ENCODE measurements around the gene RFNG. TPM values are rescaled to one million over a fixed set of nuclear protein-coding genes. Genes with fewer than 3 reads are reported as not detected.

The RFNG gene
- total and polyA plus RNA-seq, 2 of the 4 experiments (the other 2 are of a cell fraction) = 6.8 to 47.3 TPM

DNA sequence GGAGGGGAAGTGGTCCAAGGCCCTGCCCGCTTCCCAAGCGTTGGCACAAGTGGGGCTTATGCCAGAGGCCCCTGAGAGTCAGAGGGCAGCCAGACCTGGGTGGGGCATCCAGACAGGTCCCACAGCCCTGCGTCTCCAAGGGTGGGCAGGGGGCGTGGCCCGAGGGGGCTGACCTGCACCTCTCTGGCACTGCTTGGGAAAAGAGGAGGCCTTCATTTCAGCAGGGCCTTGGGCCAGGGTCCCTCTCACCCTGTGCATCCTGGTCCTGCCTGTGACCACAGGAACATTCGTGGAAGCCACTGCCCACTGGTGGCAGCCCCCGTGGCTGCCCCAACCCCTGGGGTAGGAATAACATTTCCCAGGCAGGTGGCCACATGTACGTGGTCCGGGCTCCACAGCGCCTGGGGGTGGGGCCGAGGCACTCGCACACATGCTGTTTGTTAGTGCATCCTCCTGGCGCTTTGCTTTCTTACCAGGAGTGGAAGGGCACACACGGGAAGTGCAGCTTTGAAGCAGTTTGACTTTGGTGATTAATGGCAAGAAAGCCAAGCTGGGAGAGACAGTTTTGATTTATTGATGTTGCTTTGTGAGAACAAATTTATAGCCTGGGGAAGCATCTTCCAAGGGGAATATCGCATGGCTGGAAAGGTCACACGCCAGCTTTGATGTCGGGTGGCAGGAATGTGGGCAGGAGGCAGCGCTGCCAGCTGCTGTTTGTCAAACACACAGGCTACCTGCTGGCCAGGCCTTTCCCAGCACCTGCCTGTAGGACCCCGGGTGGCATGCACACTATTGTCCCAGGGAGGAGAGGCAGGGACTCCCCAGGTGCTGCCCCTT lies 33.2 kb downstream of the RFNG start:
- no TSS peak for BruUV-seq (replicated peaks)
- WGBS, 2 experiments (ENCODE audit: extremely low coverage in 2 of 2, insufficient read length in 1 of 2) = 72% methylated on average over 5 of the region's 19 CpGs; no CpG with 5 or more reads in 1 of the 2 experiments
- intact Hi-C loops (cut with micrococcal nuclease) = no loop called here
- TF ChIP-seq NFE2L2 (IDR thresholded peaks at IDR 0.05; ENCODE audit: low read depth, low read length) (no peak), RCOR1 (IDR thresholded peaks at IDR 0.05; ENCODE audit: insufficient replicate concordance, low read length) (no peak), SMC3 (IDR thresholded peaks at IDR 0.05; ENCODE audit: low read depth, low read length) (no peak), CEBPB (IDR thresholded peaks at IDR 0.05; ENCODE audit: low read depth, low read length) (no peak), MAFK (IDR thresholded peaks at IDR 0.05; ENCODE audit: low read depth, low read length) (no peak), CHD1 (IDR thresholded peaks at IDR 0.05; ENCODE audit: low read depth, low read length) (no peak), BHLHE40 (IDR thresholded peaks at IDR 0.05; ENCODE audit: low read depth, low read length) (no peak), POLR2A (IDR thresholded peaks at IDR 0.05; ENCODE audit: low read depth, low read length) (no peak), FOS (IDR thresholded peaks at IDR 0.05; ENCODE audit: low read depth, low read length) (no peak), USF2 (IDR thresholded peaks at IDR 0.05; ENCODE audit: low read depth, low read length) (no peak), MAZ (IDR thresholded peaks at IDR 0.05; ENCODE audit: borderline replicate concordance, low read depth, low read length) (no peak), RAD21 (IDR thresholded peaks at IDR 0.05; ENCODE audit: low read length) (no peak), RFX5 (IDR thresholded peaks at IDR 0.05; ENCODE audit: low read depth, low read length) (no peak), MXI1 (IDR thresholded peaks at IDR 0.05; ENCODE audit: borderline replicate concordance, low read depth, low read length) (no peak)
- TF ChIP-seq, protein P1, sequence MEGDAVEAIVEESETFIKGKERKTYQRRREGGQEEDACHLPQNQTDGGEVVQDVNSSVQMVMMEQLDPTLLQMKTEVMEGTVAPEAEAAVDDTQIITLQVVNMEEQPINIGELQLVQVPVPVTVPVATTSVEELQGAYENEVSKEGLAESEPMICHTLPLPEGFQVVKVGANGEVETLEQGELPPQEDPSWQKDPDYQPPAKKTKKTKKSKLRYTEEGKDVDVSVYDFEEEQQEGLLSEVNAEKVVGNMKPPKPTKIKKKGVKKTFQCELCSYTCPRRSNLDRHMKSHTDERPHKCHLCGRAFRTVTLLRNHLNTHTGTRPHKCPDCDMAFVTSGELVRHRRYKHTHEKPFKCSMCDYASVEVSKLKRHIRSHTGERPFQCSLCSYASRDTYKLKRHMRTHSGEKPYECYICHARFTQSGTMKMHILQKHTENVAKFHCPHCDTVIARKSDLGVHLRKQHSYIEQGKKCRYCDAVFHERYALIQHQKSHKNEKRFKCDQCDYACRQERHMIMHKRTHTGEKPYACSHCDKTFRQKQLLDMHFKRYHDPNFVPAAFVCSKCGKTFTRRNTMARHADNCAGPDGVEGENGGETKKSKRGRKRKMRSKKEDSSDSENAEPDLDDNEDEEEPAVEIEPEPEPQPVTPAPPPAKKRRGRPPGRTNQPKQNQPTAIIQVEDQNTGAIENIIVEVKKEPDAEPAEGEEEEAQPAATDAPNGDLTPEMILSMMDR (conservative IDR thresholded peaks at IDR 0.05; ENCODE audit: low read depth, low read length) = no peak

More for the DNA sequence above, 33.2 kb downstream of the RFNG start:
- Histone ChIP-seq H2BK5ac (ENCODE audit: low read depth, low read length, poor library complexity, severe bottlenecking) (no peak overlapping the region), H3K9me1 (ENCODE audit: insufficient read depth, low read length) (no peaks in the 10 kb centered on the region), H3K4me2 (ENCODE audit: low read depth, low read length) (no peak overlapping the region), H3K27me3 (ENCODE audit: control insufficient read depth, insufficient read depth, low read length) (no peaks in the 10 kb centered on the region), H3K9me3 (ENCODE audit: control insufficient read depth, insufficient read depth, low read length) (no peaks in the 10 kb centered on the region), H3K18ac (ENCODE audit: low read depth, low read length) (no peak overlapping the region), H3K27ac (ENCODE audit: insufficient read depth, low read length) (no peak overlapping the region), H3K14ac (replicated peaks; ENCODE audit: low read depth, low read length) (no peak overlapping the region), H3K36me3 (ENCODE audit: control insufficient read depth, insufficient read depth, low read length) (peaks cover 6% of the 10 kb centered on the region; the same call in 1 of the 2 replicates), H4K8ac (ENCODE audit: low read depth in 2 of 2, low read length in 2 of 2) (no peak overlapping the region), H4K91ac (ENCODE audit: insufficient read depth, low read depth, low read length) (no peak overlapping the region), H3K9ac (ENCODE audit: low read depth, low read length) (no peak overlapping the region), H2BK20ac (ENCODE audit: low read depth, low read length) (no peak overlapping the region), H3K79me1 (ENCODE audit: low read depth in 1 of 2, low read length in 2 of 2) (peaks cover 6 to 32% of the 10 kb centered on the region in 2 experiments), H2BK15ac (ENCODE audit: low read depth, low read length) (no peak overlapping the region), H3K4me1 (ENCODE audit: control insufficient read depth, insufficient read depth, low read length) (peaks cover 8% of the 10 kb centered on the region), H4K5ac (ENCODE audit: low read depth, low read length) (no peak overlapping the region), H2AK9ac (replicated peaks; ENCODE audit: low read depth, low read length, poor library complexity) (peak overlapping the region; percentile 15), H2AK5ac (ENCODE audit: low read depth, low read length) (no peak overlapping the region; the same call in 1 of the 2 replicates), H2BK120ac (ENCODE audit: low read depth, low read length) (no peak overlapping the region), H3K4me3 (ENCODE audit: insufficient read depth, low read depth, low read length) (no peak overlapping the region), H4K20me1 (ENCODE audit: insufficient read depth, low read length) (peaks cover 24% of the 10 kb centered on the region), H3K56ac (ENCODE audit: extremely low read depth, insufficient read depth, low read length) (no peak overlapping the region), H3K23ac (ENCODE audit: low read depth, low read length) (no peak overlapping the region), H2AFZ (replicated peaks; ENCODE audit: low read length, poor library complexity) (peak overlapping the region; percentile 21), H3K4ac (ENCODE audit: low read depth, low read length) (no peak overlapping the region)
- in situ Hi-C loops (cut with MboI; ENCODE audit: low sequenced_read_pairs) = loop anchor here (5.0 kb wide), 1 partner anchor 51 kb away; no protein-coding TSS in a partner anchor
- POLR2A ChIA-PET (ENCODE audit: unreplicated experiment) = no interaction called here
- CTCF ChIA-PET = interaction anchor here (3.6 kb wide), 1 partner anchor 59 kb away, joined by 17 read pairs; no protein-coding TSS in a partner anchor
- no peak for ATAC-seq (ENCODE audit: low read depth)
- DNase-seq = no peak
- dilution Hi-C loops (cut with HindIII; ENCODE audit: low sequenced_read_pairs, unreplicated experiment) = no loop called here
